ENCODE measurements around the gene LRRTM3.

DNA sequence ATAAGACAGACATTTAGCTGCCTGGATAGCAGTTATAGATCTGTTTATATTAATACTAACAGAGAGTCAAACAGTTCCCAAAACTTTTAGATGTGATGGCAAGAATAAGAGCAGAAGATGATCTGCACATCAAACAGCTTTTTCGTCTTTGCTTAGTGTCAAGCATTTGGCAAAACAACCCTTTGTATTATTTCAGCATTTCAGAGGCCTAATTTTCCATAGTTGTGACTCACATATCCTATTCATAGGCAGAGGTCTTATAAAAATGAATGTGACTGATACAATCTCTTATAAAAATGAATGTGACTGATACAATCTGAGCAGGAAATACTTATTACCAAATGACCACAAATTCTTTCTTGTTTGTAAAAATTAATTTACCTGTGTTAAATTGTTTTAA lies 71.2 kb downstream of the LRRTM3 start:
- no peak for TF ChIP-seq REST (IDR thresholded peaks at IDR 0.05; ENCODE audit: low read depth)
- TF ChIP-seq, protein P1, sequence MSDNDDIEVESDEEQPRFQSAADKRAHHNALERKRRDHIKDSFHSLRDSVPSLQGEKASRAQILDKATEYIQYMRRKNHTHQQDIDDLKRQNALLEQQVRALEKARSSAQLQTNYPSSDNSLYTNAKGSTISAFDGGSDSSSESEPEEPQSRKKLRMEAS (IDR thresholded peaks at IDR 0.05), result no peak
- TF ChIP-seq ZBTB7A (IDR thresholded peaks at IDR 0.05; ENCODE audit: low read depth), result no peak
- no peak for TF ChIP-seq RAD21 (IDR thresholded peaks at IDR 0.05; ENCODE audit: low read depth)
- no peak for TF ChIP-seq TAF1 (IDR thresholded peaks at IDR 0.05; ENCODE audit: low read depth)
- TF ChIP-seq CREB1 (IDR thresholded peaks at IDR 0.05; ENCODE audit: low read depth), result no peak
- no peak for TF ChIP-seq YY1 (IDR thresholded peaks at IDR 0.05; ENCODE audit: low read depth)
